GM19463 (cell line): Measurements from ENCODE around the gene TXNDC5.
"Not testable (repeated sequence)": the region's sequence is repeated elsewhere in the genome, so short reads cannot be mapped to it uniquely, and the experiment has no call there.

Source experiments
- ATAC-seq: cut with Tn5 transposase; IDR thresholded peaks from one replicate; pipeline ENCODE4 v1.9.1; 2021; ENCODE audit warnings: mild to moderate bottlenecking, moderate library complexity; ENCODE audit not compliant: unreplicated experiment

Gene TXNDC5

DNA sequence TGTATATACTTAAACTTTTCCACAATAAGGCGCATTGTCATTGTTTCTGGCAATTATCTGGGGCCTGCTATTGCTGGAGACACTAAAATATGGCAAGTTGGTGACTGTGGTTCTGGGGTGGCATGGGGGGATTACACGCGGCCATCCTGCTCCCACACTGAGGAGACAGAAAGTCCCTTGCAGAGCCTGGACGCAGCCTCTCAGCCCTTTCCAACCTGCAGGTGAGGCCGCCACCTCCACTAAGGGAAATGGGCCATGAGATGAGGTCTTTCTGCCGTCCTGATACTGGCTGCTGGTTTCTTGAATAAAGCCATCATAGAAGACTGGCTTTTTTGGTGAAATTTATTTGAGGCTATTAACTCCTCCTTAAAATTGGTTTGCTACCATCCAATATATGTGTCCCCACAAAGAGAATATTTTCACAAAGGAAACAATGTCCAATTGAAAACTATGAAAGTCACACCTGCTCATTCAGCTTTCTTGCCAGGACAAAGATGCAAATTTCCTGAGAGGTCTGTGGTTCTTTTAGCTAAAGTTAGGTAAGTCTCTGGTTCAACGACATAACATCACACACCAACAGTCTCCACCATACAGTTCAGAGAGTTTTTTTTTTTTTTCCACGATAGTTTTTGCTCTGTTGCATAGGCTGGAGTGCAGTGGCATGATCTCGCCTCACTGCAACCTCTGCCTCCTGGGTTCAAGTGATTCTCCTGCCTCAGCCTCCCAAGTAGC is 13.0 kb downstream of the TXNDC5 start:
- peak; percentile 46 for ATAC-seq

DNA sequence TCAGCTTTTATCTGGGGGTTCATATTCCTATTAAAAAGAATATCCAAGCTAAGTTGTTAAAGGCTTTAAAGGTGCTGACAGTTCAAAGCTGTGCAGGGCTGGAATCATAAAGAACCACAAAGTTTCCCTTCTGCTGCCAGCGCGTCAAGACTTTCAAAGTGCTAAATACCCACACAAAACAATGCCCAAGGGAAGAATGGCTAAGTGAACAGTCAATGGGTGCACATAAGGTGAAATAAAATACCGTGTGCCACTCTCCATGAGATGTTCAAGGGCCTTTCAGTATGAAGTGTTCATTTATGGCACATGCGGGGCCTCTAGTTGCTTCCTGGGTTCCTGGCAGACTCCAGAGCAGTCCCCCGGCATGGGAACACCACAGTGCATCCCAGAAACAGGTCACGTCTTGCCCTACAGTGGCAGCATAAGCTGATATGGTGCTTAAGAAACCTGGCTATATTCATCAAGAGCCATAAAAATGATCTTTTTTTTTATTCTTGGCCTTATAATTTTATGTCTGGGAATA is 14.1 kb downstream of the TXNDC5 start:
- no peak for ATAC-seq

DNA sequence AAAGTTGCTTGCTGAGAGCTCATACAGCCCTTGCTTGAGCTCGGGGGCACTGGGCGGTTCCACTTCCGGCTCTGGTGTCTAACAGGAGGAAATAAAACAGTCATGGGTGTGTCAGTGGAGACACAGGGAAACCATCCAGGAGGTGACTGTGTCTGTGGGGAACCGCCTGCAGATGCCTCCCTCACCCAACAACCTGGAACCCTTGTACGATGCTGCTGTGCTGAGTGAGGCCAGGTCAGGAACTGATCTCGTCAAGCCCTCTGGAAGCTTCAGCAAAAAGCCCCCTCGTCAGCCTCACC is 15.5 kb downstream of the TXNDC5 start:
- ATAC-seq: no peak

DNA sequence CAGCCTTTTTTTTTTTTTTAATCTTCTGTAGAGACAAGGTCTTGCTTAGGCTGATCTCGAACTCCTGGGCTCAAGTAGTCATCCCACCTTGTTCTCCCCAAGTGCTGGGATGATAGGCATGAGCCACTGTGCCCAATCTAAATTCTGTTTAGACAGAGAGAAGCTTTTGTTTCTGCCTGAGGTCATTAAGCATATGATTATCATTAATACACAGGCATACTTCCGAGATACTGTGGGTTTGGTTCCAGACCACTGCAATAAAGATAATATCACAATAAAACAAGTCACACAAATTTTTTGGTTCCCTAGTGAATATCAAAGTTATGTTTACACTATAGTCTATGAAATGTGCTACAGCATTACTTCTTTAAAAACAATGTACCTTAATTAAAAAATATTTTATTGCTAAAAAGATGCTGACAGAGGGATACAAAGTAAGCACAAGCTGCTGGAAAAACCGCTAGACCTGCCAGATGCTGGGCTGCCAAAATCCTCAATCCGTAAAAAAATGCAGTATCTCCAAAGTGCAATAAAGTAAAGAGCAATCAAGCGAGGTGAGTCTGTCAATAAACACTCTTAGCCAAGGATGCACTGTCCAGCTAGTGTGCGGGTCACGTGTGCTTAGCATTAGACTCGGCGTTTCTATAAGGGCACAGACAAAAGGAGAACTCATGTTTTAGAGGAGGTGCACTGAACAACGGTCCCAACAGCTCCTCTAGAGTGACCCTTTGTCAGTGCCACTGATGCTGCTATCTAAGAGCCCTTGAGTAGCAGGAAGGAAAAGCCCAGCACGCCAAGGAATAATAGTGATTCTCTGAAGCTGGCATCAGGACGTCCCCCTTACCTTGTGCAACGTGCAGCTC is 16.1 kb downstream of the TXNDC5 start:
- no peak for ATAC-seq

DNA sequence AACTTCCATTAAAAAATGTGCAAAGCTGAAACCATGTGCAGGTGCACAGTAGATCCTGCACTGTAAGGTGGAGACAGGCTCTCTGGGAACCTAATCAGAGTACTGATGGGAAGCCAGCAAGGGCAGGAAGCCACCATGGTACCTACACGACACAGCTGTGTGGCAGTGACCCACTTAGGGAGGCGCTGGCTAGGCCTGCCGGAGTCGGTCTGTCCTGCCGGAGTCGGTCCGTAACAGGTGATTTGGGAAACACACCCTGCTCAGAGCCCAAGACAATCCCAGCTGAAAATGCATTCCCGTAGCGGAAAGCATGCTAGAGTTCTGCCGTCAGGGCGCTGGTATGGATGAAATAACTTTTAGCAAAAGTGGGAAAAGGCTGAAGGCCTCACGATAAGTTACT is 17.2 kb downstream of the TXNDC5 start:
- ATAC-seq: no peak

DNA sequence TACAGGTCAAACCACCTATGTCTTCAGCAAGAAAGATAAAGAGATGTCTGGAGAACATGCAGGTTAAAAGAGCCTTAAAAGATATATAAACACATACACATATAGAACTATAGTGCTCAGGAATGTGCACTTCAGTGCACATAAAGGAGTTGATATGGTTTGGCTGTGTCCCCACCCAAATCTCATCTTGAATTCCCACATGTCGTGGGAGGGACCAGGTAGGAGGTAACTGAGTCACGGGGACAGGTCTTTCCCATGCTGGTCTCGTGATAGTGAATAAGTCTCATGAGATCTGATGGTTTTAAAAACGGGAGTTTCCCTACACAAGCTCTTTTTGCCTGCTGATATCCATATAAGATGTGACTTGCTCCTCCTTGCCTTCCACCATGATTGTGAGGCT is 18.2 kb downstream of the TXNDC5 start:
- not testable (repeated sequence) for ATAC-seq

DNA sequence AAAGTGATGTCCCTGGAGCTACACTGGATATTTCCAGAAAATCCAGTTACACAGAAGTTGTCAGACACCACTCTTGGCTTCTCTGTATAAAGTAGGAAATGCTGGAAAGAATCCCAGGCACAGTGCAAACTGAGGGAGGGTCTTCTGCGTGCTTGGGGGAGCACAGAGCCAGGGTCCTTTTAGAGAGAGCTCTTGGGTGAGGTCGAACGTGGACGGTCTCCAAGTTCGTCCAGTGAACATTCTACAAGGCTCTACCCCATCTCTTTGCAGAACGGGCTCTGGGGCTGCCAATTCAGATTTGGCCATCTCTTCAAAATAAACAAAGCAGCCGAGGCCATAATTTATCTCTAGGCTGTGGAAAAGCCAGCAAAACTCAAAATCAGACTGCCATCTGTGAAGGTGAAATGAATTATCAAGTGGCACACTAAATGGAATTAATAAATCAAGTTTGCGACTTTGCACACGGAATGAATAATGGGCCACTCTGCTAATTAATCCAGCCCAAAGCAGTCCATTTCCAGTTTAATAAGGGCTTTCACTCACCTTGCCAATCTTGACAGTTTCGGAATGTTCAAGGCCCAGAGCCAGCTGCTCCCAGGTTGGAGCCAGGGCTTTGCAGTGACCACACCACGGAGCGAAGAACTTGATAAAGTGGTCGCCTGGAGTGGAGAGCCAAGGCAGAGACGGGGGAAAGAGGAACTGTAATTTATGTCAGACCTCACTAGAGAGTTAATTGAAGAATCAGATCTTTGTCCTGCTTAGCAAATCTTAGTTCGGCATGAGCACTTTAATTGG is 19.3 kb downstream of the TXNDC5 start:
- no peak for ATAC-seq

DNA sequence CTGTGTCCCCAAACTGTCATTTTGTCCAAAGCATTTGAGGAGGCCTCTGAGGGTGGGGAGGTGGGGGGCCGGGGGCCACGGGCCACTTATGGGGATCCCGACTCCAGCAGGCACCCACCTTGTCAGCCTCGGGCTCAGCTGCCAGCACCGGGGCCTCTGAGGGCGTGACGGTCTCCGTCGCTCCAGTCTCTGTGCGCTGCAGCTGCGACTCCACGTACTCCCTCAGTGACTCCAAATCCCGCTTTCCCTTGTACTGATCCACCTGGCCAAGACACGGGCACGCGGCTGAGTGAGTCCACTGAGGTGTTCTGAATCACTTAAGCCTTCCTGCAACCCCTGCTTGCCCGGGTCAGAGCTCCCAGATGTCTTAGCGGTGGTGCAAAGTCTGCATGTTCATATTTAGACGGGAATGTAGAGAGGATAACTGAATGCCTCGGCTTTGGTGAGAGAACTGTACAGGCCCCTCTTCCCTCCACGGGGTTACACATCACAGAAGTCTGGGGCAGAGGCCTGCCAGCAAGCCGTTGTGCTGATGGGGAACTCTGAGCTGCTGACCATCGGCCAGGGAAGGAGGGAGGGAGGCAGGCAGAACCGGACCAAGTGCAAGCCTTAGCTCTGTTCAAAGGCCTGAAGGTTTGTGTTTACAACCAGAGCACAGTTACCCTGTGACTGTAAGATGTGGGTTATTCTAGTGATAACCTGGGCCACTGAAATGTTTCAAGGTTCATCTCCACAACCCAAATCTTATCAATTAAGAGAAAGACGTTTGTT is 21.8 kb downstream of the TXNDC5 start:
- ATAC-seq: no peak

DNA sequence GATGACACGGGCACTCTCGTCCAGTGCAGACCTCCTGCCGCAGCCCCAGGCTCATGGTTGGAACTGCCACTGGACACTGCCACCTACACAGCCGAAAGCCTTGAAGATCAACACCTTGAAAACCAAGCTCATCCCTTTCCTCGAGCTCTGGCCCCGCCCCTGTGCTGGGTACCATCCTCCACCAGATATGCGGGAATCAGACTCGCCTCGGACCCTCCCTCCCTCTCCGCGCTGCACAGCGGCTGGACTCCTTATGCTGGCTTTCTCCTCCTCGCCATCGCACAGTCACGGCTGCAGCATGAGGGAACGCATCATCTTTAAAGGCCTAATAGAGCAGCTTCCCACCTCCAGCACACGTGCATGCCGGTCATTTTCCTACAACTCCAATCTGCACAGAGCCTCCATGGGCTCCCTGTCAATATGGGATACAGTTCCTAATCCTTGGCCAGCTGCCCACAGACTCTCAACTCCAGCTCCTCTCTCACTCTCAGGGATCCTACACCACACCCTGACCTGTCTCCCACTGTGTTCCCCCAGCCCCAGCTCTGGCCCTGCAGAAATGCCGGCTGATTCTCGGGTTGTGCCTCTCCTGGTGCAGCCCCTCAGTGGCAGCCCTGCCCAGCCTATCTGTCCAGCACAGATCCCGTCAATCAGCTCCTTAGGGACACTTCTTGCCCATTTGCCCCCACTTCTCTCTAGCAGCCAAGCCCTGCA is 23.2 kb downstream of the TXNDC5 start:
- no peak for ATAC-seq

DNA sequence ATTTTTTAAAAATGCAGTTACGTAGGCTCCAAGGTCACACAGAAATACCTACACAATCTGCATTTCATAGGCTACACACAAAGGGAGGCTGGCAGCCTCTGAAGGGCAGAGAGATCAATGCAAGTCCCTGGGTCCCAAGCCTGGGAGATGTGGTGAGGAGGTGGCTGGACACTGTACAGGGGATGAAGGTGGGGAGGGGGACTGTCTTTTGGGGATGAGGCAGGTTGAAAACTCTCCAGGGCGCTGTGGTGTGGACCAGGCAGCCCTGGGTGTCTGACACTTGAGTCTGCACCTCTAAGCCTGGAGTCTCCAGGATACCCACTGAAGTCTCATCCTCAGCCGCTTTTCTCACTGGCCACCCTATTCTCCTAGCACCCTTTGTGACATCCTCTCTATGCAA is 24.5 kb downstream of the TXNDC5 start:
- ATAC-seq: no peak

DNA sequence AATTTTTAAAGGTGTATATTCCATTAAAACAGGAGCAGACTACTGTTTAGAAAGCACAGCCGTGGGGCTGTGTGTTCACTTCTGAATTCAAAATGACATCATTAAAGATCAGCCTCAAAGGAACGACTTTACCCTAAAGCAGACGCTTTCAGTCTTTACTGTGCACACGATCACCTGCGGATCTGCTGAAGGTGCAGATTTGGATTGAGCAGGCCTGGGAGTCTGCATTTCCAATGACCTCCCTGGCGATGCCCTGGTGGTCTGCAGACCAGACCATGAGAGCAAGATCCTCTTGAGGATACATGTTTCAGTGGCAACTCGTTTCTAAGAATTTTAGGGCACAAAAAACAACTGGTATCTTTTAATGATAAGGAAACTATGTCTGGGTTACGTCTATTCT is 27.2 kb downstream of the TXNDC5 start:
- no peak for ATAC-seq

DNA sequence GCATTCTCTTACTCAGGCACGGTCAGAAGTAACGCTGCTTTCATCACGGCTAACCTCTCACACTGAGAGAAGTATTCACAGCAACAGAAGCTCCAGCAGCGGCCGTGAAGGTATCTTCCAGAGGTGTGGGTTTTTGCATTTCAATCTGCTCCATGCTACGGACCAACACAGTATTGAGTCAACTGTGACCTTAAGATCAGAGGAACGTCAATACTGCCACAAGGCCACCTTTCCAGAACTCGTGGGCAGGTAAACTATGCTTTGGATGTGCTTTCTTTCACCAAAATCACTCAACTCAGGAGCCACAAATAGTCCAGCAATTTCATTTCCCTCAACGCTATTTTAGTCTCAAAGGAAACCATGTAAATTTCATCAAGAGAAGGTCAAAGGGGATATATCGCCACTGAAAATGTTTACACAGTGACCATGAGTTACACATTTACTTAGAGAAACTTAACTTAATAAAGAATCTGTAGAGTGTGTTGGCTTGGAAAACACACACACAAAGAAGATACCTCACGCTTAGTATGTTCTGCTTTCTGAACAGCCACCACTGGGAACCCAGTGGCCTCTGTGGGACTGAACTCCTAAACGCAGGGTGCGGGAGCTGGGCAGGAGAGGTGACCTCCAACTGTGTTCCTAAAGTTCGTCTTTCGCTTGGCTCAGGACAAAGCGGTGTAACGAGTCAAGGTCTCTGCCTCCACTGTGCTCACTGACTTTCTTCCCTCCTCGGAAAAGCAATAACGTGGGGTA is 27.9 kb downstream of the TXNDC5 start:
- no peak for ATAC-seq

DNA sequence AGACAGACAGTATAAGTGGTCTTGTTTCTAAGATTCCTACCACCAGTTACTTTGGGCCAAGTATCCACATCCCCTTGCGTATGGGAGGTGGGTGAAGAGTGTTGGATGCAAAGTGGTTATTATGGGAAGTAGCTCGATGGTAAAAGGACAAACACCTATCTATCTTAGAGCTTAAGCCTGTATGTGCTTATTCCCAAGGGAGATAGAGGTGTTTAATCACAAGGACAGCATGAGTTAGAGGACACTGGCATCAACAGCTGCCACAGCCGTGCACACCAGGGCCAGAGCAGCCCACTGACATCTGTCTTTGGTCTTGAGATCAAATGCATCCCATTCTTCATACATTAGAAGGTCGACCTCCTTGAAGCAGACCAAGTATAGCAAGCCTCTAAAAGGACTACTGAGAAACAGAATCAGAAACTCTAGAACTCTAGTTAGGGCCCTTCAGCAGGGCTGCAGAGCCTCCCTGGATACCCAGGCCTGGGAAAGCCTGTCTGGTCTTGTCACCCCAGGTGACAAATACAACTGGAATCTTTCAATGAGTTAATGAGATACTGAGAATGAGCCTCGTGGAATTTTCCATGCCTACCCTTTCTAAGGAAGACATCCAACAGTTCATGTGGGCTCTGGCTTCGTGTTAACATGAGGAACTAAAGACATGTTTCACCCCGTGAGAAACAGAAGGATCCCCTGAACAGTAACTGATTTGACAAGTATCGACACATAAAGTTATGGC is 28.7 kb downstream of the TXNDC5 start:
- ATAC-seq: no peak

DNA sequence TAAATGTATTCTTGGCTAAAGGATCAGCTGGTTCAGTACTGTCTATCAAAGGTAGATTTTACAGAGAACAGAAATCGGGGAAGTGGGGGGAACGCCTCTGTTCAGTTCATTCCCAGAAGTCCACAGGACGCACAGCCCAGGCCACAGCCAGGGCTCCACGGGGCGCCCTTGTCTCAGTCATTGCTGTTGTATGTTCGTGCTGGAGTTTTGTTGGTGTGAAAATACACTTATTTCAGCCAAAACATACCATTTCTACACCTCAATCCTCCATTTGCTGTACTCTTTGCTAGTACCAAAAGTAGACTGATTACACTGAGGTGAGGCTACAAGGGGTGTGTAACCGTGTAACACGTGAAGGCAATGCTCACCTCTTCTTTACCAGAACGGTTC is 29.9 kb downstream of the TXNDC5 start:
- ATAC-seq: no peak

DNA sequence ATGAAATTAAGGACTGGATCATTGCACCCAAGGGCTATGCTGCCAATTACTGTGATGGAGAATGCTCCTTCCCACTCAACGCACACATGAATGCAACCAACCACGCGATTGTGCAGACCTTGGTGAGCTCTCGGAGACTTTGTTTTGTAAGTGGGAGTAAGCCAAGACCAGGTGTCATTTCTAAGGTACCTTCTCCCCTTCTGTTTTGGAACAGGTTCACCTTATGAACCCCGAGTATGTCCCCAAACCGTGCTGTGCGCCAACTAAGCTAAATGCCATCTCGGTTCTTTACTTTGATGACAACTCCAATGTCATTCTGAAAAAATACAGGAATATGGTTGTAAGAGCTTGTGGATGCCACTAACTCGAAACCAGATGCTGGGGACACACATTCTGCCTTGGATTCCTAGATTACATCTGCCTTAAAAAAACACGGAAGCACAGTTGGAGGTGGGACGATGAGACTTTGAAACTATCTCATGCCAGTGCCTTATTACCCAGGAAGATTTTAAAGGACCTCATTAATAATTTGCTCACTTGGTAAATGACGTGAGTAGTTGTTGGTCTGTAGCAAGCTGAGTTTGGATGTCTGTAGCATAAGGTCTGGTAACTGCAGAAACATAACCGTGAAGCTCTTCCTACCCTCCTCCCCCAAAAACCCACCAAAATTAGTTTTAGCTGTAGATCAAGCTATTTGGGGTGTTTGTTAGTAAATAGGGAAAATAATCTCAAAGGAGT is 30.4 kb downstream of the TXNDC5 start:
- no peak for ATAC-seq

DNA sequence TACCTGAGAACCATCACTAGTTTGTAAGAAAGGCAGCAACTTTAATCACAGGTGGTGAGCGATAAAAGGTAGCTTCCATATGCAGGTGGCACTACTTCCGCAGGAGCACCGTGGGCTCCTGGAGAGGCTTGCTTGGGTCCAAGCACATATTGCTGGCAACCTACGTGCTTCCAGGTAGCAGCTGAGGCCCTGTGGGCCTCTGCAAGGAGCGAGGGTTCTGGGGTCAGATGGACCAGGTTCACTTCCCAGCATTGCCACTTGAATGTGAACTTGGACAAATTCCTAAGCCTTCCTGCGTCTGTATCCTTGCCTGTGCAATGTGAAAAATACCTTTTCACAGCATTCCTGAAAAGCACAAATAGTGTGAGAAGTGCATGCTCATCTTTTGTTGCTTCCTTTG is 31.0 kb downstream of the TXNDC5 start:
- no peak for ATAC-seq

DNA sequence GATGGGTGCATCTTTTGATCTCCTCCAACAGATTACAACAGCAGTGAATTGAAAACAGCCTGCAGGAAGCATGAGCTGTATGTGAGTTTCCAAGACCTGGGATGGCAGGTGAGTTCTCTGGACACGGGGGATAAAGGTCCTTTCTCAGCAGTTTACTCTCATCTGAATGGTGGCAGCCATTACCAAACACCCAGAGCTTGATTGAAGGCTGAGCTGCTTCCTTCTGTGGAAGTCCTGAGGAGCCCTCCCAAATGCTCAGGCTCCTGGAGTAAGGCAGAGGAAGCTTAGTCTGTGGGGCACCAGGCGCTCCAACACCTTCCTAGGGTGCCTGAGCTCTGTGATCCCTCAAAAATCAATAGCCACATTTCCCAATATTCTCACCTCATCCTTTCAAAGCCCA is 31.5 kb downstream of the TXNDC5 start:
- ATAC-seq: no peak

DNA sequence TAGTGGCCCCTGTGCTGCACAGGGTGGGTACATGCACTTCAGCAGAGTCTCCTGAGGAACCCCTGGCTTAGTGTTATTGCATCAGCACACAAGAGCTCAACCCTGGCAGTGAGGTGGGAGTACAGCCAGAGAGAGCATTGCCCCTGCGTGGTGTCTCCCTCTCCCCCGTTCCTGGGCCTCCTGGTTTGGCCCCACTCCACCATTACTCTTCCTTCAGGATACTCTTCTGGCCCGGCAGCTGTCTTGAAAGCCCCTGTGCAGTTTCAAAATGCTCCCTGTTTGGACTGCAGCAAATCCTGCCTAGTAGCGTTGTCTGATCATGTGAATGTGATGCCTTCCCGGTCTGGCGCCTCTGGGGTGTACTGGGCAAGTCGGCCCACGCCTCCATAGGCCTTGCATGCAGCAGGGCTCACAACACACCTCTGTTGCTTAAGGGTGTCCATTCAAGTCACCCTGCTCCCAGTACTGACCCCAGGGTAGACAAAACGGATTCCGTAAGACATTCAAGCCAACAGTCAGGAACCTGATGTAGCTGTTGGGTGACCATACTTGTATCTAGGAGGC is 32.1 kb downstream of the TXNDC5 start:
- ATAC-seq: no peak
